HG02870 (cell line): ENCODE measurements around the gene JAZF1.

ENCODE experiments used
- ATAC-seq: cut with Tn5 transposase; IDR thresholded peaks from one replicate; pipeline ENCODE4 v1.9.1; 2021; ENCODE audit warnings: mild to moderate bottlenecking, moderate library complexity; ENCODE audit not compliant: unreplicated experiment

JAZF1 gene

DNA sequence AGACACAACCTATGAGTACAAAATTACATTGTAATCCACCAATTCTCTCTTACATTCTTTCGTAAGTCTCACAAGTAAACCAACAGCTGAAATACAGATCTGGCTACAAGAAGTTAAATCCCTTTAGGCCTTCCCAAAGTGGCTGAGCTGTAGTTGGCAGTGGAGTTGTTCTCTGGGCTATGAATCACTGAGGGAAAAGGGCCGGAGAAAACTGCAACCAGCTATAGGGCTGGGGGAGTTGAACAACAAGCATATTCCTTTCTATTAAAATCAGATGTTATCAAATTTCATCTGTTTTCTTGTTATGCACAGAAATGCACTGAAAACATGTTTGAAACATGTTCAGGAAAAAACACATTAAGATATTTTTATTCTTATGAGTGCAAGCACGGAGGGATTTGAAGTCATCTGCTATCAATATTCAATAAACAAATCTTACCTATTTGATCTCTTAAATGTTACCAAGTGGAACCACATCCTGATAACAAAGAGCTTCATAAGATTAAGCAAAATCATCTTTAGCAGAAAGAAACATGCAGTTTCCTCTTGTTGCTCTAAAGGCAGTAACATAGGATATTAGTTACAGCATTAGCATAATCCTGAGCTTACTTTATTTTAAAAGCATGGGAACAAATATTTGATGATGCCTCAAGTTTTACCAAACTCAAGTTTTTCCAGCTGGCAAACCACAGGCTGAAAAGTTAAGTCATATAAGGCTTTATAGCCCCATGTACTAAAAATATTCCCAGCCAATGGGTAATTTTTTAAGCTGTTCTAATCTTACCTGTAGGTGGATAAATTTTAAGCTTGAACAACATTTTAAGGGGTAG lies 227.9 kb downstream of the JAZF1 start:
- ATAC-seq = no peak

DNA sequence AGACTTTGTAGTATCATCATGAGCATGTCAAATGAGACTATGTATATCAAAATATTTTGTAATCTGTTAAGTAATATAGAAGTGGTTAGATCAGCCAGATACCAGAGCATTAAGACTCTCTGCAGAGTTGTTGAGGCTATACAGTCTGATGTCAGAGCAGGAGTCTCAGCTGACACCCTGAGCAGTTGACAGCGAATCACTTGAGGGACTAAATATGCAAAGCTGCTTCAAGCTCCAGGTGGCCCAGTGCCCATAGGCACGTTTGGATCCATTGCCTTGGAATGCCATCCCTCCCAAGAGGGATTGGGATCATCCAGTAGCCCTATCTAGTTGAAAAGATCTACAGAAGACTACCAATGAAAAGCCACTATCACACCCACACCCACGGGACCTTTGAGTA lies 230.5 kb downstream of the JAZF1 start:
- no peak for ATAC-seq

DNA sequence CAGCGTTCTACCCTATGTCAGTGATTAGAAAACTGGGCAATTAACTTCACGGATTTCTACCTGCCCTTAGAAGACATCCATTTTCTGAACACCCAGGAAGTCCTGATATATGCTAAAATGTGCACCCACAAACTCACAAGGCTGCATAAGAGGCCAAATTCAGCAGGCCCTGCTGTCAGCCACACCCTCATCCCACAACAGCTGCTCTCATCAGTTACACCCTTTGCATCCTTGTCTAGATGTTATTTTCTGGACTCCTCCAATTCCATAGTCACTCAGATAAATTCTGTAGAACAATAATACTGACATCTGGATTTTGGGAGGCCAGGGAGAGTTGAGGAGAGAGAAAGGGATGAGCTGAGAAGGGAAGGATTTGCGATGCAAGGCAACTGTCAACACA lies 231.7 kb downstream of the JAZF1 start:
- ATAC-seq = no peak

DNA sequence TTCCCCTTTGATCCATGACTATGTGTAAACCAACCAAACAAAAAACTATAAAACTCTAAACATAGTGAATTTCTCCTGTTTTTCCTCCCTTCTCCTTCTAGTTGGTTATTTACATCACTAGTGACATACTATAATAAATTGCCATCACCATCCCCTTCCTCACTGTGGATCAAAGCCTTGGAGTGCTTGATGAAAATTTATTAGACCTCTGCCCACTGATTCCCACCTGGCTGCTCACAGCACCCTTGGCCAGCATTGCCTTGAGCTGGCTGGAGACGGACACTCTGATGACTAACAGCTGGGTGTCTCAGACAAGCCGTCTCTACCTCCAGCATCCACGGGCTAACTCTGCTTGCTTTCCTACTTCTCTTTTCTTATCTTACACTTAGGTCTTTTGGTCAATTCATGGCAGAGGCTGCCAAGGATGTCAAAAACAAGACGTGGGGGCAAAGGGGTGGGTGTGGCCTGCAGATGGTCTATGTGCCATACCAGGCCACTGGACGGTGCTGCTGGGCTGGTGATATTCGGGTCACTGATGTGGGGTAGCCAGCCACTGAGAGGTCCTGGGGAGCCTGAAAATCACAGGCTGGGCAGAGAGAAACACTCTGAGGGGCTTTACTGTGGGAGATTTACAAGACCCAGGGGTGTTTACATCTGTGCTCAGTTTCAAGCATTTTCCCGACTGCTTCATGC lies 232.9 kb downstream of the JAZF1 start:
- no peak for ATAC-seq

DNA sequence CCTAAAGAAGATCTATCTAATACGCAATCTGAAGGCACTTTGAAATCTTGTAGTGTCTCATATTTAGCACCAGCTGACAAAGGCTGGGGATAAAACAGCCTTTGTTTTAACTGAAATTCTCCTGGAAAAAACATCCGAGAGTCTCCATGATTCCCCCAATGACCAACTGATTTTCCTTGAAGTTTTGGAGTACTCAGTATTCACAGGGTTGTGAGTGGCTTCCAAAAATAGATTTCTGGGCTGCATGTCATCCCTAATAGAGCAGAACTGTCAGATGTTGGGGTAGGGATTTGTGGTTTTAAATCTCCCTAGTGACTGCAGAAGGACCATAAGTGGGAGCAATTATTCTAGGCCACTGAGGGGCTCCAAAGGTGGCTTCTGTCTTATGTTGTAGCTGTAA lies 234.2 kb downstream of the JAZF1 start:
- ATAC-seq = no peak

DNA sequence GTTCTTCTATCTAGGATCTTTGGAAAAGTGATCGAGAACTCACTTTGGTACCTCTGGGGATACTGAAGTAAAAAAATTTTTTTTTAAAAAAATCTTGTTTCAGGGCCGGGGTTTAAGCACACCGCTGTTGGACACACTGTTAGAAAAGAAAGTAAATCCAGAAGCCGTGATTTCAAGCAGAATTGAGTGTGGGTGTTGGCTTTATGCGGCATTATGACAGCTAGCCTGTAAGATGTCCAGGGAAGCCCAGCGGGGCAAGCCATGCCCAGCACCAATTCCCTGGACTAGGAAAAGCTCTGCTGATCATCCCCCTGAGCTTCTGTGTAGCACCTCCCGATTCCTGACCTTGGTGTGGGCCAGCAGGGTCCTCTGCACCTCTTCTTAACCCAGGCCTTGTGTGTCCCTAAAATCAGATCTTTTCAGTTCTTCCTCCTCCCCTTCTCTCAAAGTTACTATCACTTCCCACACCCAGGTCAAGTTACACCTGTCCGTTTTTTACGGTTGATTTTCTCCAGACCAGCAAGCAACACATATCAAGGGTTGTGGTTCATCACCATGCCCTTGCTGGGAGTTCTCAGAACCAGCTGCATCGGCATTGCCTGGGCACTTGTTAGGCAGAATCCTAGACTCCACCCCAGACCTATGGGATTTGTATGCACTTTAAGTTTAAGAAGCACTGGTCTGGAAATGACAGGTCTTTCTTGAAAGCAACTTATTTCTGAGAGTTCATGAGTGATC lies 235.4 kb downstream of the JAZF1 start:
- no peak for ATAC-seq

DNA sequence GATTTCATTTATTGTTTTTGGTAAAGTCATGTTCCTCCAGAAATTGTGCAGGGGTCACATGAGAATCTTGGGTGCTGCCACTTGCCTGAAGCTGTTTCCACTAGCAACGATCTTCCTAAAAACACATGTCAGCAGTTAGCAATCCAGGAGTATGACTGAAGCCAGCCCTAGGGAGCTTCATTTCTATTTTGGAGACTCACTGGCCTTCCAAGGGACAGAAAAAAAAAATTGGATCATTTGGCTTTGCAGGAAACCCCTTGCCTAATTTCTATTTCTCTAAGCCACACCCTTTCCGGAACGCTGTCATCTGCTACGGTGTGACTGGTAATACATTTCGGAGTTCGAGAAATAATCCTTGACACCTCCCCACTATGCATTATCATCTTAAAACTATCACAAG lies 236.0 kb downstream of the JAZF1 start:
- no peak for ATAC-seq

DNA sequence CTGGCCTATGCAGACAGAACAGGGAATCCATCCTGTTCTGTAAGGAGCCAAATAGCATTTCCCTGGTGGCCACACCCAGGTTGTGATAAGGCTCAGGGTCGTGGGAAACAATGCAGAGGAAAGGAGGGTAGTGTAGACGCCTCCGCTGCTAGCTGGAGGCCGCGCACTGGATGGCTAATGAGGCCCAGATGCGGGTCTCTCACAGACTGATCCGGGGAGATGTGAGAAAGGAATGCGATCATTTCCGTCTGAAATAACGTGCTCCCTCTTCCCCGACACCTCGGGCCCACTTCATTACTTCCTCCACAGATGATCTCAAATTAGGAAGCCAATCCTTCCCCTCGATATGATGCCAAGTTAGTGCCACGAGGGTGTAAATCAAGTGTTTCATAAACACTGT lies 237.4 kb downstream of the JAZF1 start:
- no peak for ATAC-seq

DNA sequence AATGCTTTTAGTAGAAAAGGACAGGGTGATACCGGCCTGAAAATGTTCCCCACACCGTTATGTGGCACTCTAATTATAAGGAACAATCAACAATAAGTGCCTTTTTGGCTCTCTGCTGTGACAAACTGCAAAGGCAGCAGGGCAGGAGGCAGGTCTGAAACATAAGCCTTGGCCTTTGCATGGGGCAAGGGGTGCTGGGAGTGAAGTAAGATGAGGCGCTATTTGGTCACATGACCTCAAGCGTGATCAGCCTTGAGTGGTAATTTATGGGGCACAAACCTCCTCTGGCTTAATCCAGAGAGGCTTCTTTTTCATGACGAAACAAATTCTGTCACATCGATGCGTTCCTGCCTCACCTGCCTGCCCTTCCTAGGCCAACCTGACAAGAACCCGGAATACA lies 237.9 kb downstream of the JAZF1 start:
- no peak for ATAC-seq

DNA sequence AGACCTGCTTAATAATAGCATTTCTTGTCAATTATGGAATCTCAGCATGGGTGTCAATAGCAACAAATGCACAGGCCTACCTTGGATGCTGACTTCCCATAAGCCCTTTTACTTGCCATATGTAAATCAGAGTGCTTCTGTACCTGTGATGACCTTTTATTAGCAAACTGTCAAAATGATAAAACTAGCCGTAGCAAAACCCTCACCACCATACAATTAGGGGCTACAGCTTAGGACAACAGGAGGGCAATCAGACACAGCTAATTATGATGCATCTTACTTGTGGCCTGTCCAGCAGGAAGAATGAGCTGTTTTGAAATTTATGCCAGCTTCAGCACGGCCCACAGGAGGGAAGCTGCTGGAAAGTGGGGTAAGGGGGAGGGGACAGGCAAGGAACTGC lies 239.1 kb downstream of the JAZF1 start:
- no peak for ATAC-seq

DNA sequence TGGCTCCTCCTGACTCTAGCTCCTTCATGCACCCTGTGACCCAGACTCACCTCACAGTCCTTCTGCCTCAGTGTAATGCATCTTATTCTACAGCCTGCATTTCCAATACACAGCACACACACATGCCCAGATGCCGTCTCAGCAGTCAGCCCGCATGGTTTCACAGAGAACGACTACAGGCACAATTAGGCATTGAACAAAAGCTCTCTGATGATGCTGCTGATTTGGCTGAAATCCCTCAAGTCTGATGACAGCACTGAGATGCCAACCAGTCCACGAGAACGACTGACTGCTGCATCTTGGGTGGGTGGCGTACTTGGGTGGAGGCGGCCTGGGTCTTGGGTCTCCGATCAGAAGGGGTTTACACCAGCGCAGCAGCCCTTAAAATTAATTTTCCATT lies 240.3 kb downstream of the JAZF1 start:
- ATAC-seq = no peak

DNA sequence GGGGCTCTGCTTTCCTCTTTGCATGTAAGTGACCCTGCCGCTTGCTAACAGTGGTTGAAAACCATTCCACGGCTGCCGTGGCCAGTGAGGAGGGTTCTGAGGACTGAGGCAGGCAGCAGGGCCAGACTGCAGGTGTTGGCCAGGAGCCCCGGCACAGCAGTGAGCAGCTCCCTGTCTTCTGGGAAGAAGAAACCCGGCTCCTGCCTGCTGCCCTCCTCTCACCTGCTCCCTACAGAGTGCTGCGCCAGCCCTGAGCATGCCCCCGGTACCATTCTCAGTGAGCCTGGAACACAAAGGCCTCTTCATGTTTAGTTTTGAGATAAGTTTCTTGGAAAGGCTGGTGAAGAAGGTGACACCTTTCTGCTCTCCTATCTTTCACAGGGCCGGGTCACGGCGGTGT lies 240.7 kb downstream of the JAZF1 start:
- ATAC-seq = no peak

DNA sequence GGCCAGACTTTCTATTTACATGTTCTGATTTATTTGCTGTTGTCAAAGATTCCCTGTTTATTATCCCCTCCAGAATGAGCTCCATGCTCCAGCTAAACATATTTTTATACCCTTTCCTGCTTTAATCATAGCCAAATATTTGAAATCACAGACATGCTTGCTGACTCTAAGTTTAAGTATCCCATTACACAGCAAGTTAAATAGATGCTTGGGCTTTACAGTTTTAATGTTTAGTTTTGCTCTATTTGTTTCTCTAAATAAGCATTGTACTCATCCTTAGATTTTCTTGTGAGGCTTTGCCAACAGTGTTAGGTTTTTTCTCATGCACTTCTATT lies 243.9 kb downstream of the JAZF1 start:
- ATAC-seq = no peak

DNA sequence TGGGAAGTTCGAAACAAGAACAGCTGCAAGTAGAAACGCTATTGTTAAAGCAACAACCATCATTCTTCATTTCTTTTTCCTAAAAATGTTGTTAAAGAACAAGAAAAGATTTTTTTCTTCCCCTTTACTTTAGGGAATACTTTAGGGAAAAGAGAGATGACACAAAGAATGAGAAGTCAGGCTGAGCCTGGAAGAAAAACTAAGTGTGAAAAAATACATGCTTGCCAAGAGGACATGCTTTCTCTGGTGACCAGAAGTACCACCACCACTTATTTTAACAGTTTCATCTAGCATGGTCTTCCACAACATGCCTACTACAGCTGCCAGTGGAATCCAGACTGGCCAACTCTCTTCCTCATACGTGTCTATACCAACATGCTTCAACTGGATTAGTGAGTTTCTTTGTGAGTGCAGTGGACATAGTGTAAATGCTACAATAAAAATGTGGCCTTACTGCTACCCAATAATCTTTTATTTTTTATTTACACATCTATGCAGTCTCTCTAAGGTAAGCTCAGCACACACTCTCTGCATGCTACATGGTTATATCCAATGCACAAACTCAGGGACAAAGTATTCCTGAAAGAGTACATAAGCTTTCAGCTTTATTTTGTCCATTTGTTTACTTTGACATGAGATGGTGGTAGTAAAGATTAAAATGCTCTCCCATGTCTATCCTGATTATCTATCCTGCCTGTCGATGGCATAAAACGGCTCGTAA lies 244.4 kb downstream of the JAZF1 start:
- no peak for ATAC-seq

DNA sequence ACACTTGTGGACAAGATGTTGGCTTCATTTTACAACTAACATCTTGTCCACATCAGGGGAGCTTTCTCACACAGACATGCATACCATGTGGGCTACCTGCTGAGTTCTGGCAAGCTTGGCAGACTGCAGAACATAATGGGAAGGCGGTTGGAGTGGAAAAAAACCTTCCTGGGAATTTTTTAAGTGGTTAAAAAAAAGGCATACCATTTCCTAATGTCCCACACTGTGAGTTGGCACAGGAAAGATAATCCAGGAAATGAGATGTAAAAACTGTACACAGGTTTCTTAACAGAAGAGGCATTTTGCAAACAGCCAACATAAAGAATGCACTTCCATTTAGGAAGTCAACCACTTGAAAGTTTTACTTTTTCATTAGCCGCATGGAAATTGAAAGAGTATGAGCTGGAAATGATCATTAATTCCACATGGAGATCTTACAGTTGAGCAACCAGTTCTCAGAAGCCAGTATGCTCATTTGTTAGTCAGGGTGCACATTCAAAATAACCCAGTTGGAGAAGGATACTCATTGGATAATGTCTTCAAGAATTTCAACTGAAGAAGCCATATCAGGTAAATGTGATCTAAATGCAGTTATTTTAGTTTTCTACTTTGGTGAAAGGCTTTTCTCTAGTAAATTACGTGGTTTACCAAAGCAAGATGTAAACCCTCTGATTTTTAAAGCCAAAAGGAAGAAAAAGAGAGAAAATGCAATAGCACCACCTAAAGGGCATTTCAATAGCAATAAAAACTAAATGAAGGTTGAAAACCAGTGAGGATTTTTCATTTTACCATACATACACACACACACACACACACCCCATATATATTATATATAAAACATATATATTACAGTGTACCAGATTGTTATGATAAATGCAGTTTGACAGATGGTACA lies 246.7 kb downstream of the JAZF1 start:
- ATAC-seq = no peak

DNA sequence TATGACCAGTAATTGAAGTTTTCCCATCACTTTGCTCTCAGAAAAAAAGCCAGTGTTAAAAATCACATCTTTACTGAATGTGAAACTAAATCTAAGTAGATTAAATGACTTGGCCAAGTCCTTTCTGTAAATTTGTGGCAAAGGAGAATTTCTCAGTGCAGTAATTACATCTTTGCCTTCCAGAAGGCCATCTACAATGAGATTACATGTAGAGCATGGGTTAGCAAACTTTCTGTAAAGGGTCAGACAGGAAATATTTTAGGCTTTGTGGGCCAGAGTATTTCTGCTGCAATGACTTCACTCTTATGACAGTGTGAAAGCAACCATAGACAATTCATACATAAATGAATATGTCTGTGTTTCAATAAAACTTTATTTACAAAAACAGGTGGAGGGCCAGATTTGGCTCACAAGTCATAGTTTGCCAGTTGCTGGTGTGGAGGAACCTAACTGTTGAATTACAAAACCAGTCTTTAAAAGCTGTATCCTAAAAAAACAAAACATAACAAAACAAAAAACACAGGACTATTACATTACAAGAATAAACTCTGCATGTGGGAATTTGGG lies 249.6 kb downstream of the JAZF1 start:
- ATAC-seq = no peak

DNA sequence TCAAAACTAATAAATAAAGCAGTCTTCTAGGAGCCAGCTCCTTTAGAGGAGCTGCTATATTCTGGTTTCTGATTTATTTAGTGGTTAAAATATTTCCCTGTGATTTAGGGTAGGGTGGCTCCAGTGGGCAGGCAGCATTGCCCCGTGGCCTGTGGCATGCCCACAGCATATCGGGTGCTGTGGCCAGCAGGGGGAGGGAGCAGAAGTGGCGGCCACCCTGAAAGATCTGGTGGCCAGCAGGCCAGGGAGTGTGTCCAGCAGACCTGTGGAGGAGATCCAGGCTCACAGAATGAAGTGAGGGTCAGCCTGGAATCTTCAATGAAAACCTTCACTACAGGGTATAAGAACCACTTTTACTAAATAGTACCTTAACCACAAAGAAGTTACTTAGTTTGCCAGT lies 251.5 kb downstream of the JAZF1 start:
- ATAC-seq = no peak

DNA sequence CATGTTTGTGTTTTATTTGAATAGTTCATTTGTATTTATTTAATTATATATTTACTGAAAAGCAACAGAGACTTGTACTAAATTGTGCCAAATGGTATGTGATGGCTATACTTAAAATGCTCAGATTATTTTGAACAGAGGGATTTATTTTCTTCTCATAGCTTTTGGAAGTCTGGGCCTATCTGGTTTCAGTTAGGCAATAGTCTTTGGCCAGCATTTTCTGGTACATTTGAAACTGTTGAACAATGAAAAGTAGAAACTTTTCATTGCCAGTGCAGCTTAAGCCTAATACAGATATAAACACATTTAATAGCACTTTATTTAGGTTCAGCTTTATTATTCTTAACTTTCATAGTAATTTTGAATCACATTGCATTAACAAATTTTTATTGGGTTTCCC lies 252.6 kb downstream of the JAZF1 start:
- no peak for ATAC-seq

DNA sequence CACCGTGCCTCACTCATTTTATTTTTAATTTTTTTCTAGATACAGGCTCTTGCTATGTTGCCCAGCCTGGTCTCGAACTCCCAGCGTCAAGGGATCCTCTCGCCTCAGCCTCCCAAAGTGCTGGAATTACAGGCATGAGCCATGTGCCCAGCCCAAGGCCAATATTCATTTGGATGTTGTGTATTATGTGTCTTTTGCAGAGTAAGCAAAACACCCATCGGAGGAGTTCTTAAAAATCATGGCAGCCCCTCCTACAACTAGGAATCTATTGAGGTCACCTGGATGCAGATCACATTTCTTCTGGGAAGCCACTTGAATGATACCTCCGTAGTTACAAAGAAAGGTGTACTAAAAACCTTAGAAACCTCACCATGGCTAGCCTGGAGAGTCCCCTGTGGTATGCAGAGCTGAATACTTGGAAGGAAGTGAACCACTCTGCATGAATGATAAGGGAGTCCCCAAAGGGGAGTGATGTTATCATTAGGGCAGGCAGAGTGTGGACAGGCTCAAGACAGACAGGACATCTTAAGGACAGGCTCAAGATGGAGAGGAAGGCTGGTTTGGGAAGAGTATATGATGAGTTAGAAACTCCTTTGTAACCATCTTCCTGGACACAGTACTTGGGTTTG lies 254.9 kb downstream of the JAZF1 start:
- peak; percentile 66 for ATAC-seq

DNA sequence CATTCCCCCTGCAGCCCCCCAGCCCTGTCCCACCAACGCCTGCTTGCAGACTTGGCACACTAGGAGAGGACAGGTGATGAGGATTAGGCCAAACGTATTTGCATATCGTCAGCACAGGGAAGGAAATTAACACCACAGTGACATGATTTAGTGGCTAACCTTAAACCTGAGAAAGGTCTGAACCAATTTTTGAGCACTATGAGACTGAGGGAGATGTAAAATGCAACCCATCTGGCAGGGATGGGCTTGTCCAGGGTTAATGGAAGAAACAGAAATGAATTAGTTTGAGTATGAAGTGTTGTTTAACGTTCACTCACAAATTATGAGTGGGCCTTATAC lies 257.0 kb downstream of the JAZF1 start:
- ATAC-seq = no peak
